Pancreas (tissue), 10 donors: ENCODE measurements around the gene GPR75. TPM values are rescaled to one million over a fixed set of nuclear protein-coding genes. Genes with fewer than 3 reads are reported as not detected.

Source experiments
- ATAC-seq, 4 donors: fragments of 200-7000 bp; cut with Tn5 transposase; one replicate each; pipeline versions ENCODE4 v1.8.0 to v1.9.1; 2020; ENCODE audit warnings: mild to moderate bottlenecking in 4 of 4, moderate library complexity in 4 of 4
- DNase-seq, 6 donors: peaks; one replicate each; pipeline ENCODE4 v3.0.0-alpha.2; 2020
- FAIRE-seq: peaks from 2 replicates; lab custom pipeline; 2012; peaks lifted over from hg19 to GRCh38; lab: Jason Lieb, UNC
- H3K27ac ChIP-seq, 4 donors: fragments of 200-600 bp; sonication (generic); 1 replicate in 3 of 4; 2 replicates in 1 of 4; pipeline versions ENCODE4 v1.5.0 to v1.8.0; 2020
- H3K27me3 ChIP-seq, 4 donors: fragments of 200-600 bp; one replicate each; pipeline ENCODE4 v1.8.0; 2021
- H3K36me3 ChIP-seq, 3 donors: fragments of 200-600 bp; sonication (generic) in 1 of 3; one replicate each; pipeline versions ENCODE4 v1.5.0 to v1.8.0; 2020 to 2021
- H3K4me1 ChIP-seq, 3 donors: fragments of 200-600 bp; one replicate each; pipeline ENCODE4 v1.8.0; 2021
- H3K4me3 ChIP-seq, 4 donors: fragments of 200-600 bp; sonication (generic) in 2 of 4; one replicate each; pipeline versions ENCODE4 v1.5.0 to v1.8.0; 2020 to 2021
- H3K9me3 ChIP-seq, 4 donors: fragments of 200-600 bp; one replicate each; pipeline ENCODE4 v1.8.0; 2021
- WGBS, 2 donors: extraction: QIAGEN DNeasy Blood & Tissue Kit; methylation state at CpG; one replicate each; pipeline ENCODE4 v1.1.7; 2013; 5-methylcytosine and 5-hydroxymethylcytosine counted together
- intact Hi-C, 3 donors: fragments of 100-400 bp; cut with DNase I; formaldehyde crosslinking; loops; one replicate each; pipeline versions ENCODE4 v1.11.1 to v1.14.2; 2022
- polyA plus RNA-seq, 2 donors: library from polyadenylated mRNA; stranded (reverse); fragments of 200-250 nt; gene quantifications; one replicate each; pipeline ENCODE4 v1.2.3, GENCODE V29; 2013
- total RNA-seq, 6 donors: library from RNA; stranded (reverse); fragmentation: NEBNext Ultra II Directional in 4 of 6; extraction: Animal tissue kit (Norgen Biotek cat#: 25700) in 4 of 6; gene quantifications; one replicate each; pipeline versions ENCODE4 v1.2.1 to v1.2.4, GENCODE V29; 2021 to 2023
- TF ChIP-seq, protein P1 (sequence below), 4 donors: fragments of 200-600 bp; sonication (generic) in 3 of 4; IDR thresholded peaks; one replicate each; pipeline versions ENCODE4 v1.5.0 to v1.8.0; 2021; ENCODE audit warnings: antibody characterized with exemption in 4 of 4
- donor health status: healthy with polysubstance abuse.
- donor health status: DM: no; HTN: no; CAD: no; lungs with moderate emphysema.
- donor health status: DM: no; HTN: no; CAD: no.
- donor health status: control.
- donor health status: control.
- donor health status: Bipolar disorder and iron deficiency.
- donor health status: DM: yes; HTN: yes; CAD: no.
- donor health status: DM: no; HTN: no; CAD: no.
- donor health status: DM: no; HTN: no; CAD: no.
- donor health status: DM: yes; HTN: yes; CAD: no.

Gene GPR75
- total and polyA plus RNA-seq, 8 donors: 1.1 to 1.9 (median 1.5) TPM

DNA sequence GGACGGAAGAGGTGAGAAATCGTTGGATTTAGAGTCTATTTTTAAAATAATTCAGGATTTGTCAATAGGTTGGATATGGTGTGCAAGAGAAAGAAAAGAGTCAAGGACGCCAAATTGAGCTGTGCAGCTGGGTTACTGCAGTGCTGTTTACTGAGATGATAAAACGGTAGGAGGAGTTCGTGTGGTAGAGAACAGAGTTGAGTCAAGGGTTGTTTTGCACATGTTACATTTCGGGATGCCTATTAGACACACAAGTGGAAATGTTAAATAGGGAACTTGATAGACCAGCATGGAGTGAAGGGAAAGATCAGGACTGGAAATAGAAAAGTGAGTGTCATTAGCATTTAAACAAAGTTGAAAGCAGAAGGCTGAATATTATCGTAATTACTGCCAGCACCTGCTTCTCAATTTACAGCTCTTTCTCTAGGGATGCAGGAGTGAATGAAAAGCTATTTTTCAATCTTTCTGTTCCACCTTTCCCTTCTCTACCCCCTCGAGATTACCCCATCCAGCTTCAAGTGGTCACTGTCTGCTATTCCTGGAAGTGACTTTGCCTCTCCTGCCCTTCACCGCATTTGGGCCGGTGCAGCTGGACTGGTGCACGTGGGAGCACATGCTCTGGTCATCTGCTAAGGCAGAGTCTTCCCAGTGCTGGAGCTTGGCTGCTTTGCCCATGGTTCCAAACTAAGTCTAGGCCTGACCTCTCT is 30.3 kb downstream of the GPR75 start:
- Histone ChIP-seq H3K36me3 (no peaks in the 10 kb centered on the region), H3K27ac (no peak overlapping the region), H3K27me3 (no peaks in the 10 kb centered on the region), H3K9me3 (no peaks in the 10 kb centered on the region), H3K4me1 (peaks cover 0 to 10% (median 0%) of the 10 kb centered on the region in 3 donors), H3K4me3 (no peak overlapping the region)
- WGBS, 2 donors: 73 to 79% methylated on average over 11 of the region's 11 CpGs
- no peak for DNase-seq
- intact Hi-C loops: no loop called here
- no peak for ATAC-seq
- TF ChIP-seq, protein P1, sequence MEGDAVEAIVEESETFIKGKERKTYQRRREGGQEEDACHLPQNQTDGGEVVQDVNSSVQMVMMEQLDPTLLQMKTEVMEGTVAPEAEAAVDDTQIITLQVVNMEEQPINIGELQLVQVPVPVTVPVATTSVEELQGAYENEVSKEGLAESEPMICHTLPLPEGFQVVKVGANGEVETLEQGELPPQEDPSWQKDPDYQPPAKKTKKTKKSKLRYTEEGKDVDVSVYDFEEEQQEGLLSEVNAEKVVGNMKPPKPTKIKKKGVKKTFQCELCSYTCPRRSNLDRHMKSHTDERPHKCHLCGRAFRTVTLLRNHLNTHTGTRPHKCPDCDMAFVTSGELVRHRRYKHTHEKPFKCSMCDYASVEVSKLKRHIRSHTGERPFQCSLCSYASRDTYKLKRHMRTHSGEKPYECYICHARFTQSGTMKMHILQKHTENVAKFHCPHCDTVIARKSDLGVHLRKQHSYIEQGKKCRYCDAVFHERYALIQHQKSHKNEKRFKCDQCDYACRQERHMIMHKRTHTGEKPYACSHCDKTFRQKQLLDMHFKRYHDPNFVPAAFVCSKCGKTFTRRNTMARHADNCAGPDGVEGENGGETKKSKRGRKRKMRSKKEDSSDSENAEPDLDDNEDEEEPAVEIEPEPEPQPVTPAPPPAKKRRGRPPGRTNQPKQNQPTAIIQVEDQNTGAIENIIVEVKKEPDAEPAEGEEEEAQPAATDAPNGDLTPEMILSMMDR (IDR thresholded peaks at IDR 0.05): no peak
- FAIRE-seq: no peak

DNA sequence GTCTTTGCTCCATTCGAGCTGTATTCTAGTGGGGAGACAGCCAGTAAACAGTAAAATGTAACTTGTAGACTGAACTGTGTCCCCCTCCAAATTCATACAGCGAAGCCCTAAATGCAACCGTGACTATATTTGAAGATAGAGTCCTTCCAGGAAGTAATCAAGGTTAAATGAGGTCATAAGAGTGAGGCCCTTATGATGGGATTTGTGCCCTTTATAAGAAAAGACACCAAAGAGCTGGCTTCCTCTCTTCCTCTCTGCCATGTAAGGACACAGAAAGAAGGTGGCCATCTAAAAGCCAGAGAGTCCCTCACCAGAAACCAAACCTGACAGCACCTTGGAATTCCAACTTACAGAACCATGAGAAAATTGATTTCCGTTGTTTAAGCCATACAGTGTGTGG is 31.4 kb downstream of the GPR75 start:
- no peaks in the 10 kb centered on the region for H3K9me3 ChIP-seq
- no peak overlapping the region for H3K27ac ChIP-seq
- H3K4me1 ChIP-seq: peaks cover 0 to 10% (median 0%) of the 10 kb centered on the region in 3 donors
- FAIRE-seq (no peak), DNase-seq (no peak), ATAC-seq (no peak)
- no peak overlapping the region for H3K4me3 ChIP-seq
- 93 to 94% methylated on average over 4 of the region's 4 CpGs for WGBS, 2 donors
- no peaks in the 10 kb centered on the region for H3K36me3 ChIP-seq
- no peaks in the 10 kb centered on the region for H3K27me3 ChIP-seq
- intact Hi-C loops: no loop called here
- TF ChIP-seq, protein P1 (IDR thresholded peaks at IDR 0.05): no peak

- Histone ChIP-seq H3K4me3 (no peak overlapping the region), H3K9me3 (no peaks in the 10 kb centered on the region), H3K36me3 (no peaks in the 10 kb centered on the region), H3K27ac (peak overlapping the region in 1 of 4 donors; percentile 38), H3K4me1 (peaks cover 0 to 10% (median 0%) of the 10 kb centered on the region in 3 donors), H3K27me3 (no peaks in the 10 kb centered on the region)
- ATAC-seq (no peak), DNase-seq (no peak), FAIRE-seq (no peak)
- intact Hi-C loops: no loop called here
- 87 to 88% methylated on average over 3 of the region's 3 CpGs for WGBS, 2 donors
- TF ChIP-seq, protein P1 (IDR thresholded peaks at IDR 0.05): no peak
Observed at GRCh38 chr2:53827398-53828175, 32.2 kb downstream of the GPR75 start.

GRCh38 chr2:53826587-53827397 is 33.0 kb downstream of the GPR75 start:
- Histone ChIP-seq H3K4me3 (no peak overlapping the region), H3K36me3 (no peaks in the 10 kb centered on the region), H3K4me1 (peaks cover 0 to 10% (median 0%) of the 10 kb centered on the region in 3 donors), H3K9me3 (no peaks in the 10 kb centered on the region), H3K27me3 (no peaks in the 10 kb centered on the region), H3K27ac (peak overlapping the region in 2 of 4 donors; percentile 40 to 41)
- ATAC-seq (peak; percentile 56 to 86 (median 74)), FAIRE-seq (no peak), DNase-seq (no peak)
- TF ChIP-seq, protein P1 (IDR thresholded peaks at IDR 0.05): no peak
- intact Hi-C loops: no loop called here
- WGBS, 2 donors: 65 to 68% methylated on average over 3 of the region's 3 CpGs
